Measurements from ENCODE around the gene UBR3.

DNA sequence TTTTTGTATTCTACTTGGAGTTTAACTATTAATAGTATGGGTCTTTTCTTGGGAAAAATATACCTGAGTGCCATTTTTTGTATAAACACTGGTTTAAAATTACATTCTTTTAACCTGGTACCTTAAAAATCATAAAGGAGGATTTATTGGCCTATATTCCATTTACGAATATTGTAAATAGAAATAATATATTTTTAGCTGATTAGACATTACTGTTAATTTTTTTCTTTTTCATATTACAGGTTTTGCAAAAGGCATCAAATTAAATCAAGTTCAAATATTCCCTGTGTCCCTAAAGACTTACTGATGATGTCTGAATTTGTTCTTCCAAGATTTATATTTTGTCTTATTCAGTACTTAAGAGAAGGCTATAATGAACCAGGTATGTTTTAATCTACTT is 44.7 kb downstream of the UBR3 start:
- TF ChIP-seq EZH2phosphoT487 (IDR thresholded peaks at IDR 0.05; ENCODE audit: low read depth), result no peak
- TF ChIP-seq, protein P1, sequence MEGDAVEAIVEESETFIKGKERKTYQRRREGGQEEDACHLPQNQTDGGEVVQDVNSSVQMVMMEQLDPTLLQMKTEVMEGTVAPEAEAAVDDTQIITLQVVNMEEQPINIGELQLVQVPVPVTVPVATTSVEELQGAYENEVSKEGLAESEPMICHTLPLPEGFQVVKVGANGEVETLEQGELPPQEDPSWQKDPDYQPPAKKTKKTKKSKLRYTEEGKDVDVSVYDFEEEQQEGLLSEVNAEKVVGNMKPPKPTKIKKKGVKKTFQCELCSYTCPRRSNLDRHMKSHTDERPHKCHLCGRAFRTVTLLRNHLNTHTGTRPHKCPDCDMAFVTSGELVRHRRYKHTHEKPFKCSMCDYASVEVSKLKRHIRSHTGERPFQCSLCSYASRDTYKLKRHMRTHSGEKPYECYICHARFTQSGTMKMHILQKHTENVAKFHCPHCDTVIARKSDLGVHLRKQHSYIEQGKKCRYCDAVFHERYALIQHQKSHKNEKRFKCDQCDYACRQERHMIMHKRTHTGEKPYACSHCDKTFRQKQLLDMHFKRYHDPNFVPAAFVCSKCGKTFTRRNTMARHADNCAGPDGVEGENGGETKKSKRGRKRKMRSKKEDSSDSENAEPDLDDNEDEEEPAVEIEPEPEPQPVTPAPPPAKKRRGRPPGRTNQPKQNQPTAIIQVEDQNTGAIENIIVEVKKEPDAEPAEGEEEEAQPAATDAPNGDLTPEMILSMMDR (IDR thresholded peaks at IDR 0.05; ENCODE audit: low read depth, low read length), result no peak

Data from OCI-LY3 (cell line).